Measurements from ENCODE around the gene NCL.

- TF ChIP-seq POLR2A (IDR thresholded peaks at IDR 0.05) (no peak), CTCF (IDR thresholded peaks at IDR 0.05) (no peak)
These were observed 16.5 kb upstream of the NCL start for GRCh38 chr2:231480781-231481180.

Data from esophagus squamous epithelium (tissue), 4 donors.